GM12875 (cell line): ENCODE measurements around the gene AVEN.
"Not testable (repeated sequence)": the region's sequence is repeated elsewhere in the genome, so short reads cannot be mapped to it uniquely, and the experiment has no call there.

Source experiments
- H3K4me3 ChIP-seq: one replicate; pipeline ENCODE4 v1.5.1; 2011; ENCODE audit warnings: low read depth, low read length, control low read depth
- TF ChIP-seq, protein P1 (sequence below): IDR thresholded peaks from 2 replicates; pipeline ENCODE4 v1.5.1; 2011; ENCODE audit warnings: low read depth, mild to moderate bottlenecking, control low read depth, inconsistent platforms, low read length, moderate library complexity, borderline replicate concordance; ENCODE audit not compliant: insufficient read depth

AVEN gene

DNA sequence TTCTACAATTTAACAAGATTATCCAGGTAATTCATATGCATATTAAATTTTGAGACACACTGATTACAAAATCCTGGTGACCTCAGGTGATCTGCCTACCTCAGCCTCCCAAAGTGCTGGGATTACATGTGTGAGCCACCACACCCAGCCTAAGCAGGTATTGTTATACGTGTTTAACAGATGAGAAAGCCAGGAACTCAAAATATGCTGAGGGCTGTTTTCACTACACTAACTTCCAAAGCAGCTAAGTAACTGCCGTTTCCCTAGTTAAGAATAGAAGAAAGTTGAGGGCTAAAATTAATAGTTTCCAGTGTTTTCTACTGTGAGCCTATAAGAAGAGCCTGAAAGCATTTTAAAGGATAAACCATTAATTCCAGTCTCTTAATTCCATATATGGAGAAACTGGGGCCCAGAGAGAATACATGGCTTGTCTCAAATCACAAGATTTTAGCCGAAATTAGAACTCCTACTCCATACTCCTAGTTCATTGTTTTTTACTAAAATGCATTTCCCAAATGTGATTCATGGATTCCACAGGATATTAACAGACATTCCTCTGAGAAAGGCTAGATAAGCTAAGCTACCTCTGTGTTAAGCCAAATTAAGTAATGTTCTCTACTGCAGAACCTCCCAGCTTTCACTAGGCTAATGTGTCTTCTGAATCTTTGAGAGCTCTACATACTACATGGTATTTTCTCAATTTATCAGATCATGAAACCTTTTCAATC is 17.0 kb upstream of the AVEN start:
- no peak overlapping the region for H3K4me3 ChIP-seq
- TF ChIP-seq, protein P1, sequence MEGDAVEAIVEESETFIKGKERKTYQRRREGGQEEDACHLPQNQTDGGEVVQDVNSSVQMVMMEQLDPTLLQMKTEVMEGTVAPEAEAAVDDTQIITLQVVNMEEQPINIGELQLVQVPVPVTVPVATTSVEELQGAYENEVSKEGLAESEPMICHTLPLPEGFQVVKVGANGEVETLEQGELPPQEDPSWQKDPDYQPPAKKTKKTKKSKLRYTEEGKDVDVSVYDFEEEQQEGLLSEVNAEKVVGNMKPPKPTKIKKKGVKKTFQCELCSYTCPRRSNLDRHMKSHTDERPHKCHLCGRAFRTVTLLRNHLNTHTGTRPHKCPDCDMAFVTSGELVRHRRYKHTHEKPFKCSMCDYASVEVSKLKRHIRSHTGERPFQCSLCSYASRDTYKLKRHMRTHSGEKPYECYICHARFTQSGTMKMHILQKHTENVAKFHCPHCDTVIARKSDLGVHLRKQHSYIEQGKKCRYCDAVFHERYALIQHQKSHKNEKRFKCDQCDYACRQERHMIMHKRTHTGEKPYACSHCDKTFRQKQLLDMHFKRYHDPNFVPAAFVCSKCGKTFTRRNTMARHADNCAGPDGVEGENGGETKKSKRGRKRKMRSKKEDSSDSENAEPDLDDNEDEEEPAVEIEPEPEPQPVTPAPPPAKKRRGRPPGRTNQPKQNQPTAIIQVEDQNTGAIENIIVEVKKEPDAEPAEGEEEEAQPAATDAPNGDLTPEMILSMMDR = no peak

DNA sequence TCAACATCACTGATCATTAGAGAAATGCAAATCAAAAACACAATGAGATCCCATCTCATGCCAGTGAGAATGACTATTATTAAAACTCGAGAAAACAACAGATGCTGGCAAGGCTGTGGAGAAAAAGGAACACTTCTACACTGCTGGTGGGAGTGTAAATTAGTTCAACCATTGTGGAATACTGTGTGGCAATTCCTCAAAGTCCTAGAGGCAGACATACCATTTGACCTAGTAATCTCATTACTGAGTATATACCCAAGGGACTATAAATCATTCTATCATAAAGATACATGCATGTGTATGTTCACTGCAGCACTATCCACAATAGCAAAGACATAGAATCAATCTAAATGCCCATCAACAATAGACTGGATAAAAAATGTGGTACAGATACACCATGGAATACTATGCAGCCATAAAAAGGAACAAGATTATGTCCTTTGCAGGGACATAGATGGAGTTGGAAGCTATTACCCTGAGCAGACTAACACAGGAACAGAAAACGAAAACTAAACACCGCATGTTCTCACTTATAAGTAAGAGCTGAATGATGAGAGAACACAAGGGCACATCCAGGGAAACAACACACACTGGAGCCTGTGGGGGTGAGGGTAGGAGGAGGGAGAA is 15.2 kb upstream of the AVEN start:
- no peak overlapping the region for H3K4me3 ChIP-seq
- TF ChIP-seq, protein P1 = no peak

DNA sequence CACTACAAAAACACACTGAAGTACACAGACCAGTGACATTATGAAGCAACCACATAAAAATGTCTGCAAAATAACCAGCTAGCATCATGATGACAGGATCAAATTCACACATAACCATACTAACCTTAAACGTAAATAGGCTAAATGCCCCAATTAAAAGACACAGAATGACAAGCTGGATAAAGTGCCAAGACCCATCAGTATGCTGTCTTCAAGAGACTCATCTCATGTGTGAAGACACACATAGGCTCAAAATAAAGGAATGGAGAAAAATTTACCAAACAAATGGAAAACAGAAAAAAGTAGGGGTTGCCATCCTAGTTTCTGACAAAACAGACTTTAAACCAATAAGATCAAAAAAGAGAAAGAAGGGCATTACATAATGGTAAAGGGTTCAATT is 11.4 kb upstream of the AVEN start:
- H3K4me3 ChIP-seq = not testable (repeated sequence)

GRCh38 chr15:34049112-34049511 is 10.1 kb upstream of the AVEN start:
- TF ChIP-seq, protein P1 = no peak
- H3K4me3 ChIP-seq = no peak overlapping the region

- H3K4me3 ChIP-seq = no peak overlapping the region
- TF ChIP-seq, protein P1 = no peak
Measured at GRCh38 chr15:34047893-34048775, 9.1 kb upstream of the AVEN start.

- H3K4me3 ChIP-seq = no peak overlapping the region
- TF ChIP-seq, protein P1 = no peak
Measured at GRCh38 chr15:34046471-34047145, 7.6 kb upstream of the AVEN start.

DNA sequence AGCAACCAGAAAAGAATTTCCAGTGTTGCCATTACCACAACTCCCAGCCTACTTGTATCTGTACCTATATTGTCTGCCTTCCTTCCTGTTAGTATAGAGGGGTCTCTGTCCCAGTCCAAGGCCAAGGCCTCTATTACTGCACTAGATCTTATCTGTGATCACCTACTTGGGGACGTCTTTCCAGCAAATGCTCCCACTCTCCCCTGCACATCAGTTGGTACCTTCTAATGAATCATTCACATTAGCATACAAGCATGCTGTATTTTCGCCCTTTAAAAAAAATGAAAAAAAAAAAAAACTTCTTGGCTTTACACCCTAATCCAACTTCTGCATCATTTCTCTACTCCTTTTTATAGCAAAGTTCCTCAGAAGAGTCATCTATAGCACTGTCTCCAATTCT is 4.8 kb upstream of the AVEN start:
- H3K4me3 ChIP-seq = no peak overlapping the region
- TF ChIP-seq, protein P1 = no peak
